Neuron (in vitro differentiated cells): ENCODE results near the gene TMEM31.

Source experiments
- H2AFZ ChIP-seq: one replicate; pipeline ENCODE4 v1.6.1; 2013; ENCODE audit warnings: low read depth, mild to moderate bottlenecking, inconsistent platforms, low read length, moderate library complexity
- H3K27me3 ChIP-seq: one replicate; pipeline ENCODE4 v1.6.1; 2013; ENCODE audit warnings: low read length; ENCODE audit not compliant: insufficient read depth
- H3K36me3 ChIP-seq: one replicate; pipeline ENCODE4 v1.6.1; 2013; ENCODE audit warnings: low read length; ENCODE audit not compliant: insufficient read depth
- H3K4me1 ChIP-seq: one replicate; pipeline ENCODE4 v1.6.1; 2013; ENCODE audit warnings: low read length; ENCODE audit not compliant: insufficient read depth
- H3K4me3 ChIP-seq: 2 replicates; pipeline ENCODE4 v1.5.1; 2013; ENCODE audit warnings: mild to moderate bottlenecking, low read length, moderate library complexity
- H3K9me3 ChIP-seq: one replicate; pipeline ENCODE4 v1.6.1; 2013; ENCODE audit warnings: low read length

Gene TMEM31

GRCh38 chrX:103710609-103711008, at the start of gene TMEM31:
TSS of gene TMEM31 (plus strand) at chrX:103710909. CDS start at chrX:103712259, 1,350 bp downstream.
- H3K4me1 ChIP-seq, result no peaks in the 10 kb centered on the region
- no peak within 1 kb of the TSS for H2AFZ ChIP-seq
- no peaks in the 10 kb centered on the region for H3K9me3 ChIP-seq
- no peaks in the 10 kb centered on the region for H3K36me3 ChIP-seq
- H3K4me3 ChIP-seq, result no peak within 1 kb of the TSS
- no peaks in the 10 kb centered on the region for H3K27me3 ChIP-seq

DNA sequence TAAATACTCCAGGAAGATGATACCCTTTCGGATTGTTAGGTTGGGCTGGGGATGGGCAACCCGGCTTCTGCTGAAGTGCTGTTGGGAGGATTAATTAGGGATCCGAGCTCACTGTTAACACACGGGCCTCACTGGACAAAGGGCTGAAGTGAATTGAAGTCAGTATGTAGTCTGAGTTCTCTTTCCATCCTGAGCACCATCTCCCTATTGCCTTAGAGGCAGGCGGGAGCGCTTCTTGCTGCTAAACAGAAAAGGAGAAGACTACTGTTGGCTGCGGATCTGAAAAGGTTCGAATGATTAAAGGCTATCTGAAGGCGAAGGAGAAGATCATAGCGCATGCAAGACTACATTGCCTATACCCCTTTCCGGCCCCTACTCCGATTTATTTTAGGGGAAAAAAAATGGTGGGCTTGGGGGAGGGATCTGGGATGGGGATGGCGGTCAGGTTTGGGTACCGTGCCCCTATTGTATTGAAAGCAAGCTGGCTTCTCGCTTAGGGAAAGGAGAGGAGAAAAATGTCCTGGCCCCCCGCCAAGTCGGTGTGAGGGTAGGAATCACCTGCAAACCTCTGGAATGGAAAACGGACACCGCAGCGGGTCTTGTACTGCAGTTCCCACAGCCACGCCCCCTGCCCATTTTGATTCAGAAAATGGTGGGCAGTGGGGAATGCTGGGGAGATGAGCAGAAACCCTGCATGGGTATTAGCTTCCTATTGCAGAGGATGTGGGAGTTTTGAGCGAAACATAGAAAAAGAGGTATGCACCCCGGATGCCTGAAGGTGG, 46.5 kb upstream of the TMEM31 start:
- Histone ChIP-seq H3K4me1 (no peaks in the 10 kb centered on the region), H3K36me3 (no peaks in the 10 kb centered on the region), H3K27me3 (peaks cover 27% of the 10 kb centered on the region), H3K9me3 (no peaks in the 10 kb centered on the region), H3K4me3 (no peak overlapping the region), H2AFZ (no peak overlapping the region)

GRCh38 chrX:103666202-103667107, 44.3 kb upstream of the TMEM31 start:
- Histone ChIP-seq H3K9me3 (no peaks in the 10 kb centered on the region), H3K36me3 (no peaks in the 10 kb centered on the region), H2AFZ (no peak overlapping the region), H3K4me1 (no peaks in the 10 kb centered on the region), H3K4me3 (no peak overlapping the region), H3K27me3 (peaks cover 27% of the 10 kb centered on the region)

GRCh38 chrX:103669745-103670144, 41.0 kb upstream of the TMEM31 start:
- Histone ChIP-seq H3K36me3 (no peaks in the 10 kb centered on the region), H3K27me3 (peaks cover 18% of the 10 kb centered on the region), H2AFZ (no peak overlapping the region), H3K4me1 (no peaks in the 10 kb centered on the region), H3K9me3 (no peaks in the 10 kb centered on the region), H3K4me3 (no peak overlapping the region)

GRCh38 chrX:103674531-103675454, 35.9 kb upstream of the TMEM31 start:
- Histone ChIP-seq H2AFZ (no peak overlapping the region), H3K27me3 (peaks cover 3% of the 10 kb centered on the region), H3K9me3 (no peaks in the 10 kb centered on the region), H3K36me3 (peaks cover 21% of the 10 kb centered on the region), H3K4me3 (no peak overlapping the region), H3K4me1 (no peaks in the 10 kb centered on the region)

GRCh38 chrX:103678199-103678993, 32.3 kb upstream of the TMEM31 start:
- Histone ChIP-seq H3K4me1 (no peaks in the 10 kb centered on the region), H3K36me3 (peaks cover 35% of the 10 kb centered on the region), H2AFZ (no peak overlapping the region), H3K27me3 (peaks cover 3% of the 10 kb centered on the region), H3K9me3 (no peaks in the 10 kb centered on the region), H3K4me3 (no peak overlapping the region)

- no peak overlapping the region for H3K4me3 ChIP-seq
- no peaks in the 10 kb centered on the region for H3K27me3 ChIP-seq
- H3K9me3 ChIP-seq, result no peaks in the 10 kb centered on the region
- peaks cover 4% of the 10 kb centered on the region for H3K4me1 ChIP-seq
- H3K36me3 ChIP-seq, result peaks cover 44% of the 10 kb centered on the region
- H2AFZ ChIP-seq, result no peak overlapping the region
Observed at GRCh38 chrX:103681443-103681842, 29.3 kb upstream of the TMEM31 start.

GRCh38 chrX:103685396-103685795, 25.3 kb upstream of the TMEM31 start:
- Histone ChIP-seq H3K36me3 (peaks cover 25% of the 10 kb centered on the region), H3K4me1 (peaks cover 4% of the 10 kb centered on the region), H3K4me3 (peak overlapping the region; percentile 81), H3K27me3 (no peaks in the 10 kb centered on the region), H2AFZ (no peak overlapping the region), H3K9me3 (no peaks in the 10 kb centered on the region)

GRCh38 chrX:103686199-103687072, 24.3 kb upstream of the TMEM31 start, which contains the start of gene MORF4L2:
TSS of gene MORF4L2 (minus strand) at chrX:103686699. CDS start at chrX:103677027, 9,672 bp downstream.
- Histone ChIP-seq H3K4me3 (peak within 1 kb of the TSS; percentile 81), H3K36me3 (peaks cover 24% of the 10 kb centered on the region), H3K27me3 (no peaks in the 10 kb centered on the region)

GRCh38 chrX:103687073-103687695, 23.5 kb upstream of the TMEM31 start:
- peaks cover 4% of the 10 kb centered on the region for H3K4me1 ChIP-seq
- no peaks in the 10 kb centered on the region for H3K9me3 ChIP-seq

More at GRCh38 chrX:103686199-103687072, 24.3 kb upstream of the TMEM31 start, which contains the start of gene MORF4L2:
- peaks cover 4% of the 10 kb centered on the region for H3K4me1 ChIP-seq
- no peak within 1 kb of the TSS for H2AFZ ChIP-seq
- no peaks in the 10 kb centered on the region for H3K9me3 ChIP-seq

GRCh38 chrX:103687696-103688201, 23.0 kb upstream of the TMEM31 start:
- H3K9me3 ChIP-seq, result no peaks in the 10 kb centered on the region

More at GRCh38 chrX:103687073-103687695, 23.5 kb upstream of the TMEM31 start:
- Histone ChIP-seq H3K27me3 (no peaks in the 10 kb centered on the region), H3K4me3 (peak overlapping the region; percentile 63), H3K36me3 (peaks cover 18% of the 10 kb centered on the region), H2AFZ (no peak overlapping the region)

More at GRCh38 chrX:103687696-103688201, 23.0 kb upstream of the TMEM31 start:
- H3K4me1 ChIP-seq, result peaks cover 4% of the 10 kb centered on the region
- peak overlapping the region; percentile 63 for H3K4me3 ChIP-seq
- no peaks in the 10 kb centered on the region for H3K27me3 ChIP-seq
- H2AFZ ChIP-seq, result no peak overlapping the region
- peaks cover 14% of the 10 kb centered on the region for H3K36me3 ChIP-seq
